HEK293T (cell line): ENCODE results near the gene B3GAT3.
"Not testable (repeated sequence)": the region's sequence is repeated elsewhere in the genome, so short reads cannot be mapped to it uniquely, and the experiment has no call there.

ENCODE experiments used
- BHLHE40 ChIP-seq: fragments of 450-650 bp; IDR thresholded peaks from 2 replicates; pipeline ENCODE4 v1.6.1; 2016; ENCODE audit warnings: mild to moderate bottlenecking, moderate library complexity, borderline replicate concordance
- FOXK2 ChIP-seq: fragments of 450-650 bp; IDR thresholded peaks from 2 replicates; pipeline ENCODE4 v1.6.1; 2016; ENCODE audit warnings: mild to moderate bottlenecking
- FOXM1 ChIP-seq: fragments of 450-650 bp; IDR thresholded peaks from 2 replicates; pipeline ENCODE4 v1.6.1; 2017; ENCODE audit warnings: mild to moderate bottlenecking, borderline replicate concordance
- HDGF ChIP-seq: fragments of 450-650 bp; IDR thresholded peaks from 2 replicates; pipeline ENCODE4 v1.6.1; 2017; ENCODE audit warnings: antibody characterized with exemption, borderline replicate concordance
- NFRKB ChIP-seq: fragments of 450-650 bp; IDR thresholded peaks from 2 replicates; pipeline ENCODE4 v1.6.1; 2016; ENCODE audit warnings: mild to moderate bottlenecking, moderate library complexity
- SP1 ChIP-seq: fragments of 450-650 bp; IDR thresholded peaks from 2 replicates; pipeline ENCODE4 v1.6.1; 2017
- TARDBP ChIP-seq: fragments of 450-650 bp; IDR thresholded peaks from 2 replicates; pipeline ENCODE4 v1.6.1; 2016
- ZNF384 ChIP-seq: fragments of 450-650 bp; IDR thresholded peaks from 2 replicates; pipeline ENCODE4 v1.6.1; 2016
- TF ChIP-seq, protein P1 (sequence below): fragments of 450-650 bp; IDR thresholded peaks from 2 replicates; pipeline ENCODE4 v1.6.1; 2016

DNA sequence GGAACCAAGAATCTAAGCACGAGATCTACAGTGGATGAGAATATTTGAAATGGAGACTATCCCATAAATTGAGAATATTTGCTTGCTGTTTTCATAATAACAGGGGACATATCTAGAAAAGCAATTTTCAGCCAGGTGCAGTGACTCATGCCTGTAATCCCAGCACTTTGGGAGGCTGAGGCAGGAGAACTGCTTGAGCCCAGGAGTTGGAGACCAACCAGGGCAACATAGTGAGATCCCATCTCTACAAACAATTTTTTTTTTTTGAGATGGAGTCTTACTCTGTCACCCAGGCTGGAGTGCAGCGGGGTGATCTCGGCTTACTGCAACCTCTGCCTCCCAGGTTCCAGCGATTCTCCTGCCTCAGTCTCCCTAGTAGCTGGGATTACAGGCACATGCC, 40.1 kb downstream of the B3GAT3 start:
- not testable (repeated sequence) for TF ChIP-seq NFRKB, FOXK2, SP1, HDGF, FOXM1, TARDBP, ZNF384, BHLHE40
- TF ChIP-seq, protein P1, sequence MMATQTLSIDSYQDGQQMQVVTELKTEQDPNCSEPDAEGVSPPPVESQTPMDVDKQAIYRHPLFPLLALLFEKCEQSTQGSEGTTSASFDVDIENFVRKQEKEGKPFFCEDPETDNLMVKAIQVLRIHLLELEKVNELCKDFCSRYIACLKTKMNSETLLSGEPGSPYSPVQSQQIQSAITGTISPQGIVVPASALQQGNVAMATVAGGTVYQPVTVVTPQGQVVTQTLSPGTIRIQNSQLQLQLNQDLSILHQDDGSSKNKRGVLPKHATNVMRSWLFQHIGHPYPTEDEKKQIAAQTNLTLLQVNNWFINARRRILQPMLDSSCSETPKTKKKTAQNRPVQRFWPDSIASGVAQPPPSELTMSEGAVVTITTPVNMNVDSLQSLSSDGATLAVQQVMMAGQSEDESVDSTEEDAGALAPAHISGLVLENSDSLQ = not testable (repeated sequence)
